Liver (tissue), 9 donors: ENCODE results near the gene FBXW4. TPM values are rescaled to one million over a fixed set of nuclear protein-coding genes. Genes with fewer than 3 reads are reported as not detected.

ENCODE experiments used
- DNase-seq: peaks from one replicate; pipeline ENCODE4 v3.0.0-alpha.2; 2017; ENCODE audit warnings: low spot score
- H3K27ac ChIP-seq, 2 donors: one replicate each; pipeline ENCODE4 v1.7.0; 2013; ENCODE audit warnings: inconsistent platforms in 2 of 2, low read length in 2 of 2, control low read depth in 1 of 2, low read depth in 1 of 2, mild to moderate bottlenecking in 1 of 2
- H3K27me3 ChIP-seq, 4 donors: one replicate each; pipeline versions ENCODE4 v1.6.1 to v1.7.0; 2013; ENCODE audit warnings: low read length in 3 of 4, inconsistent platforms in 1 of 4, mild to moderate bottlenecking in 1 of 4, moderate library complexity in 1 of 4; ENCODE audit not compliant: control insufficient read depth in 4 of 4, insufficient read depth in 4 of 4
- H3K36me3 ChIP-seq, 4 donors: one replicate each; pipeline versions ENCODE4 v1.6.1 to v1.7.0; 2013; ENCODE audit warnings: low read length in 3 of 4, mild to moderate bottlenecking in 3 of 4, low read depth in 1 of 4, moderate library complexity in 1 of 4; ENCODE audit not compliant: control insufficient read depth in 4 of 4, insufficient read depth in 3 of 4
- H3K4me1 ChIP-seq, 4 donors: one replicate each; pipeline versions ENCODE4 v1.6.1 to v1.7.0; 2013; ENCODE audit warnings: low read length in 3 of 4, mild to moderate bottlenecking in 3 of 4, moderate library complexity in 1 of 4; ENCODE audit not compliant: control insufficient read depth in 4 of 4, insufficient read depth in 4 of 4
- H3K4me3 ChIP-seq, 3 donors: one replicate each; pipeline versions ENCODE4 v1.6.1 to v1.7.0; 2013; ENCODE audit warnings: low read length in 3 of 3, control low read depth in 1 of 3, low read depth in 1 of 3, mild to moderate bottlenecking in 1 of 3
- H3K9ac ChIP-seq, 2 donors: one replicate each; pipeline ENCODE4 v1.7.0; 2013; ENCODE audit warnings: low read length in 2 of 2, mild to moderate bottlenecking in 2 of 2, moderate library complexity in 2 of 2, control low read depth in 1 of 2, low read depth in 1 of 2
- H3K9me3 ChIP-seq, 4 donors: one replicate each; pipeline versions ENCODE4 v1.6.1 to v1.7.0; 2013; ENCODE audit warnings: low read length in 3 of 4; ENCODE audit not compliant: control insufficient read depth in 4 of 4
- ATF3 ChIP-seq: IDR thresholded peaks from 2 replicates; pipeline ENCODE4 v1.6.1; 2016; ENCODE audit warnings: antibody characterized with exemption
- CTCF ChIP-seq: fragments of 150-350 bp; IDR thresholded peaks from 2 replicates; pipeline ENCODE4 v1.5.1; 2017; ENCODE audit warnings: improper control_type of control experiment, low read depth, low read length; ENCODE audit not compliant: missing input control
- EGR1 ChIP-seq, 2 donors: IDR thresholded peaks; 2 replicates each; pipeline ENCODE4 v1.6.1; 2016 to 2018; ENCODE audit warnings: antibody characterized with exemption in 2 of 2, low read depth in 2 of 2
- FOXA1 ChIP-seq: IDR thresholded peaks from 2 replicates; pipeline ENCODE4 v1.6.1; 2016; ENCODE audit warnings: antibody characterized with exemption
- FOXA2 ChIP-seq: IDR thresholded peaks from 2 replicates; pipeline ENCODE4 v1.6.1; 2016; ENCODE audit warnings: antibody characterized with exemption
- GABPA ChIP-seq, 2 donors: IDR thresholded peaks in 1 of 2; conservative IDR thresholded peaks in 1 of 2; 2 replicates each; pipeline ENCODE4 v1.6.1; 2016; ENCODE audit warnings: antibody characterized with exemption in 2 of 2, mild to moderate bottlenecking in 1 of 2, moderate library complexity in 1 of 2
- HNF4A ChIP-seq, 2 donors: conservative IDR thresholded peaks; 2 replicates each; pipeline ENCODE4 v1.6.1; 2016; ENCODE audit warnings: antibody characterized with exemption in 2 of 2, mild to moderate bottlenecking in 2 of 2
- HNF4G ChIP-seq: IDR thresholded peaks from 2 replicates; pipeline ENCODE4 v1.6.1; 2016; ENCODE audit warnings: antibody characterized with exemption
- JUND ChIP-seq, 2 donors: IDR thresholded peaks; 2 replicates each; pipeline ENCODE4 v1.6.1; 2016; ENCODE audit warnings: antibody characterized with exemption in 2 of 2
- NR2F2 ChIP-seq: IDR thresholded peaks from 2 replicates; pipeline ENCODE4 v1.6.1; 2016; ENCODE audit warnings: antibody characterized with exemption
- RAD21 ChIP-seq, 2 donors: IDR thresholded peaks; 2 replicates each; pipeline ENCODE4 v1.6.1; 2016; ENCODE audit warnings: antibody characterized with exemption in 2 of 2, mild to moderate bottlenecking in 2 of 2
- REST ChIP-seq: IDR thresholded peaks from 2 replicates; pipeline ENCODE4 v1.6.1; 2016; ENCODE audit warnings: antibody characterized with exemption, mild to moderate bottlenecking
- RXRA ChIP-seq, 2 donors: IDR thresholded peaks; 2 replicates each; pipeline ENCODE4 v1.6.1; 2017 to 2018; ENCODE audit warnings: antibody characterized with exemption in 2 of 2, mild to moderate bottlenecking in 1 of 2
- SP1 ChIP-seq: IDR thresholded peaks from 2 replicates; pipeline ENCODE4 v1.6.1; 2018; ENCODE audit warnings: antibody characterized with exemption, mild to moderate bottlenecking
- TAF1 ChIP-seq: conservative IDR thresholded peaks from 2 replicates; pipeline ENCODE4 v1.6.1; 2016; ENCODE audit warnings: antibody characterized with exemption, mild to moderate bottlenecking
- YY1 ChIP-seq: IDR thresholded peaks from 2 replicates; pipeline ENCODE4 v1.6.1; 2016; ENCODE audit warnings: antibody characterized with exemption, mild to moderate bottlenecking
- ZBTB33 ChIP-seq: IDR thresholded peaks from 2 replicates; pipeline ENCODE4 v1.6.1; 2016; ENCODE audit warnings: antibody characterized with exemption
- WGBS: extraction: QIAGEN DNeasy Blood & Tissue Kit; methylation state at CpG from one replicate; pipeline ENCODE4 v1.1.7; 2013; 5-methylcytosine and 5-hydroxymethylcytosine counted together
- polyA plus RNA-seq, 2 donors: library from polyadenylated mRNA; stranded (reverse) in 1 of 2; unstranded in 1 of 2; fragments of 200-250 nt in 1 of 2; fragments of >200 nt in 1 of 2; fragmentation: Nextera tagmentation in 1 of 2; extraction: Ambion mirVana in 1 of 2; gene quantifications; one replicate each; pipeline versions ENCODE4 v1.2.1 to v1.2.3, GENCODE V29; 2013 to 2015
- total RNA-seq, 2 donors: library from RNA; depleted of rRNA; stranded (reverse); fragments of >200 nt; gene quantifications; one replicate each; pipeline ENCODE4 v1.2.3, GENCODE V29; 2014
- donor health status: healthy.
- donor health status: healthy.
- donor health status: healthy.
- donor health status: healthy.
- donor health status: healthy.

Gene FBXW4
- total and polyA plus RNA-seq, 4 donors: 5.4 to 54.1 (median 20.5) TPM

GRCh38 chr10:101578192-101578591 lies 116.8 kb downstream of the FBXW4 start:
- no peak for TF ChIP-seq ATF3
- no peak for TF ChIP-seq HNF4A (conservative IDR thresholded peaks at IDR 0.05)
- no peak for TF ChIP-seq HNF4G
- no peak for TF ChIP-seq ZBTB33
- TF ChIP-seq SP1: no peak
- no peak for TF ChIP-seq RXRA (IDR thresholded peaks at IDR 0.05)
- TF ChIP-seq TAF1: no peak
- no peak for TF ChIP-seq JUND (IDR thresholded peaks at IDR 0.05)
- no peak for TF ChIP-seq GABPA (IDR thresholded peaks at IDR 0.05 in 1 of 2, conservative IDR thresholded peaks at IDR 0.05 in 1 of 2)
- TF ChIP-seq CTCF: no peak
- no peak for TF ChIP-seq FOXA1
- TF ChIP-seq YY1: no peak
- TF ChIP-seq NR2F2: no peak
- TF ChIP-seq RAD21 (IDR thresholded peaks at IDR 0.05): no peak
- TF ChIP-seq EGR1 (IDR thresholded peaks at IDR 0.05; ENCODE audit: low read depth in 2 of 2): no peak
- no peak for TF ChIP-seq REST
- no peak for TF ChIP-seq FOXA2
- peaks cover 0 to 55% (median 4%) of the 10 kb centered on the region in 4 donors for H3K36me3 ChIP-seq
- 89% methylated on average over 5 of the region's 5 CpGs for WGBS

More at GRCh38 chr10:101578192-101578591, 116.8 kb downstream of the FBXW4 start:
- H3K9ac ChIP-seq: no peak overlapping the region
- H3K4me3 ChIP-seq: no peak overlapping the region
- H3K27me3 ChIP-seq: no peaks in the 10 kb centered on the region
- no peak for DNase-seq
- no peak overlapping the region for H3K27ac ChIP-seq
- H3K9me3 ChIP-seq: peaks cover 0 to 3% (median under 1%) of the 10 kb centered on the region in 4 donors
- H3K4me1 ChIP-seq: no peaks in the 10 kb centered on the region
